Neural cell (in vitro differentiated cells): Measurements from ENCODE around the gene GLDC.

Source experiments
- CTCF ChIP-seq: fragments of 450-650 bp; IDR thresholded peaks from 2 replicates; pipeline ENCODE4 v1.5.1; 2014; ENCODE audit warnings: antibody characterized with exemption, mild to moderate bottlenecking, moderate library complexity; ENCODE audit not compliant: poor library complexity, severe bottlenecking
- POLR2AphosphoS5 ChIP-seq: IDR thresholded peaks from 2 replicates; pipeline ENCODE4 v1.6.1; 2012

- TF ChIP-seq CTCF (no peak), POLR2AphosphoS5 (no peak)
These were observed 15.0 kb upstream of the GLDC start for GRCh38 chr9:6660512-6660911.
